ENCODE results near the gene NUDC.

DNA sequence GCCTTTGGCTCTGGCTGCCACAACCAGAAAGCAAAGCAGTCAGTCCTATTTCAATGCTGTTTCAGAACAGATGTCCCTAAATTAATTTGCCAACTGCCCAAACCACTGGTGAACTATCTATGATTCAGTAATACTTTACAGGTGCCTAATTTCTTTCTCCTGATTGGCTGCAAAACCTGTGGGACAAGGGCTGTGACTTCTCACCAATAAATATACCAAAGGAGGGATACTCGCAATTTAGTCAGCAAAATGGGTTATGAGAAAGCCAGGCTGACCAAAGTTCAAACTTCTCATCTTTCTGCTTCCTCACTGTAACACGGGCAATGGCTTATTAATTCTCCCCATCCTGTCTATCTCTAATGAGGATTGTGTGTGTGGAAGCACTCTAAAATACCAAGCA is 44.2 kb upstream of the NUDC start:
- TF ChIP-seq, protein P1, sequence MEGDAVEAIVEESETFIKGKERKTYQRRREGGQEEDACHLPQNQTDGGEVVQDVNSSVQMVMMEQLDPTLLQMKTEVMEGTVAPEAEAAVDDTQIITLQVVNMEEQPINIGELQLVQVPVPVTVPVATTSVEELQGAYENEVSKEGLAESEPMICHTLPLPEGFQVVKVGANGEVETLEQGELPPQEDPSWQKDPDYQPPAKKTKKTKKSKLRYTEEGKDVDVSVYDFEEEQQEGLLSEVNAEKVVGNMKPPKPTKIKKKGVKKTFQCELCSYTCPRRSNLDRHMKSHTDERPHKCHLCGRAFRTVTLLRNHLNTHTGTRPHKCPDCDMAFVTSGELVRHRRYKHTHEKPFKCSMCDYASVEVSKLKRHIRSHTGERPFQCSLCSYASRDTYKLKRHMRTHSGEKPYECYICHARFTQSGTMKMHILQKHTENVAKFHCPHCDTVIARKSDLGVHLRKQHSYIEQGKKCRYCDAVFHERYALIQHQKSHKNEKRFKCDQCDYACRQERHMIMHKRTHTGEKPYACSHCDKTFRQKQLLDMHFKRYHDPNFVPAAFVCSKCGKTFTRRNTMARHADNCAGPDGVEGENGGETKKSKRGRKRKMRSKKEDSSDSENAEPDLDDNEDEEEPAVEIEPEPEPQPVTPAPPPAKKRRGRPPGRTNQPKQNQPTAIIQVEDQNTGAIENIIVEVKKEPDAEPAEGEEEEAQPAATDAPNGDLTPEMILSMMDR (IDR thresholded peaks at IDR 0.05), result no peak
- TF ChIP-seq POLR2A (IDR thresholded peaks at IDR 0.05), result no peak

Measured in uterus (tissue), 2 donors.